NB4 (cell line): ENCODE data around the gene CHCHD3.

Source experiments
- DNase-seq: peaks from one replicate; pipeline ENCODE4 v3.0.0; 2010; ENCODE audit warnings: low read depth
- H3K4me3 ChIP-seq: one replicate; pipeline ENCODE4 v1.5.1; 2011; ENCODE audit warnings: mild to moderate bottlenecking, low read depth, low read length, moderate library complexity
- CTCF ChIP-seq: IDR thresholded peaks from one replicate; pipeline ENCODE4 v1.5.1; 2012; ENCODE audit warnings: low read depth, low read length
- MAX ChIP-seq: IDR thresholded peaks from 2 replicates; pipeline ENCODE4 v1.6.1; 2011; ENCODE audit warnings: low read depth, low read length
- MYC ChIP-seq: IDR thresholded peaks from 2 replicates; pipeline ENCODE4 v1.6.1; 2011; ENCODE audit warnings: low read depth, low read length
- POLR2A ChIP-seq: IDR thresholded peaks from 2 replicates; pipeline ENCODE4 v1.6.1; 2011; ENCODE audit warnings: mild to moderate bottlenecking; ENCODE audit not compliant: insufficient read length; ENCODE audit errors: extremely low read depth

Gene CHCHD3

GRCh38 chr7:132858251-132858650 lies 223.6 kb downstream of the CHCHD3 start:
- DNase-seq: no peak
- TF ChIP-seq MAX: no peak
- TF ChIP-seq CTCF: no peak
- TF ChIP-seq MYC: no peak
- no peak for TF ChIP-seq POLR2A
- no peak overlapping the region for H3K4me3 ChIP-seq

GRCh38 chr7:132857703-132858102 lies 224.2 kb downstream of the CHCHD3 start:
- no peak for DNase-seq
- TF ChIP-seq MAX: no peak
- no peak for TF ChIP-seq MYC
- TF ChIP-seq POLR2A: no peak
- no peak for TF ChIP-seq CTCF
- no peak overlapping the region for H3K4me3 ChIP-seq

GRCh38 chr7:132857031-132857430 lies 224.9 kb downstream of the CHCHD3 start:
- no peak overlapping the region for H3K4me3 ChIP-seq
- TF ChIP-seq MAX: no peak
- no peak for TF ChIP-seq MYC
- no peak for TF ChIP-seq CTCF
- TF ChIP-seq POLR2A: no peak
- no peak for DNase-seq

GRCh38 chr7:132856416-132856815 lies 225.5 kb downstream of the CHCHD3 start:
- TF ChIP-seq CTCF (no peak), MYC (no peak), POLR2A (no peak)
- no peak for DNase-seq
- H3K4me3 ChIP-seq: no peak overlapping the region

GRCh38 chr7:132855901-132856300 lies 226.0 kb downstream of the CHCHD3 start:
- H3K4me3 ChIP-seq: no peak overlapping the region
- no peak for TF ChIP-seq POLR2A
- TF ChIP-seq MYC: no peak
- no peak for TF ChIP-seq CTCF
- TF ChIP-seq MAX: no peak
- DNase-seq: no peak

- TF ChIP-seq MYC (no peak), POLR2A (no peak), MAX (no peak), CTCF (no peak)
- DNase-seq: no peak
- H3K4me3 ChIP-seq: no peak overlapping the region
Observed at GRCh38 chr7:132854238-132854637, 227.7 kb downstream of the CHCHD3 start.
